Astrocyte (in vitro differentiated cells and primary cell): ENCODE data around the gene SRGAP1. TPM values are rescaled to one million over a fixed set of nuclear protein-coding genes. Genes with fewer than 3 reads are reported as not detected.

Experiments used
- DNase-seq: peaks from one replicate; pipeline ENCODE4 v3.0.0-alpha.2; 2010; ENCODE audit warnings: low read depth
- FAIRE-seq: peaks from 2 replicates; lab custom pipeline; 2011; peaks lifted over from hg19 to GRCh38; lab: Jason Lieb, UNC
- H2AFZ ChIP-seq: 2 replicates; pipeline ENCODE4 v1.6.0; 2012; ENCODE audit warnings: low read depth, low read length, inconsistent platforms
- H3K27ac ChIP-seq: 2 replicates; pipeline ENCODE4 v1.5.1; 2011; ENCODE audit warnings: low read depth, low read length, inconsistent platforms
- H3K27me3 ChIP-seq: 2 replicates; pipeline ENCODE4 v1.6.0; 2011; ENCODE audit warnings: low read length, inconsistent platforms; ENCODE audit not compliant: insufficient read depth
- H3K36me3 ChIP-seq: 2 replicates; pipeline ENCODE4 v1.5.1; 2011; ENCODE audit warnings: low read length, inconsistent platforms; ENCODE audit not compliant: insufficient read depth
- H3K4me1 ChIP-seq: 2 replicates; pipeline ENCODE4 v1.5.1; 2011; ENCODE audit warnings: low read length, inconsistent platforms; ENCODE audit not compliant: insufficient read depth
- H3K4me2 ChIP-seq: 2 replicates; pipeline ENCODE4 v1.6.0; 2012; ENCODE audit warnings: low read length, inconsistent platforms
- H3K4me3 ChIP-seq: 2 replicates; pipeline ENCODE4 v1.5.1; 2011; ENCODE audit warnings: low read depth, mild to moderate bottlenecking, low read length, inconsistent platforms; ENCODE audit not compliant: insufficient read depth
- H3K79me2 ChIP-seq: 2 replicates; pipeline ENCODE4 v1.6.0; 2012; ENCODE audit warnings: mild to moderate bottlenecking, low read length, inconsistent platforms; ENCODE audit not compliant: insufficient read depth
- H3K9ac ChIP-seq: 2 replicates; pipeline ENCODE4 v1.6.0; 2012; ENCODE audit warnings: mild to moderate bottlenecking, low read length, inconsistent platforms
- H3K9me3 ChIP-seq: 2 replicates; pipeline ENCODE4 v1.5.1; 2012; ENCODE audit warnings: low read depth, mild to moderate bottlenecking, low read length, inconsistent platforms; ENCODE audit not compliant: insufficient read depth
- H4K20me1 ChIP-seq: 2 replicates; pipeline ENCODE4 v1.6.0; 2012; ENCODE audit warnings: low read length, inconsistent platforms; ENCODE audit not compliant: insufficient read depth
- H3K27ac Mint-ChIP-seq: one replicate; pipeline ENCODE4 v1.8.0; 2021; ENCODE audit warnings: mild to moderate bottlenecking, mixed read lengths; ENCODE audit not compliant: unreplicated experiment
- H3K27me3 Mint-ChIP-seq: one replicate; pipeline ENCODE4 v1.8.0; 2021; ENCODE audit warnings: low read depth, mixed read lengths; ENCODE audit not compliant: unreplicated experiment
- H3K36me3 Mint-ChIP-seq: one replicate; pipeline ENCODE4 v1.8.0; 2021; ENCODE audit warnings: low read depth, mixed read lengths; ENCODE audit not compliant: unreplicated experiment
- H3K4me1 Mint-ChIP-seq: one replicate; pipeline ENCODE4 v1.8.0; 2021; ENCODE audit warnings: low read depth, mixed read lengths; ENCODE audit not compliant: unreplicated experiment
- H3K4me3 Mint-ChIP-seq: one replicate; pipeline ENCODE4 v1.8.0; 2021; ENCODE audit warnings: mild to moderate bottlenecking, moderate library complexity, mixed read lengths; ENCODE audit not compliant: unreplicated experiment
- H3K9me3 Mint-ChIP-seq: one replicate; pipeline ENCODE4 v1.8.0; 2021; ENCODE audit warnings: mild to moderate bottlenecking, mixed read lengths; ENCODE audit not compliant: unreplicated experiment
- EZH2 ChIP-seq: IDR thresholded peaks from 2 replicates; pipeline ENCODE4 v1.6.1; 2012; ENCODE audit warnings: mild to moderate bottlenecking, low read length, inconsistent platforms; ENCODE audit not compliant: insufficient read depth
- total RNA-seq: library from RNA; stranded (reverse); gene quantifications from 2 replicates; pipeline ENCODE4 v1.2.1, GENCODE V29; 2021
- TF ChIP-seq, protein P1 (sequence below): IDR thresholded peaks from 2 replicates; pipeline ENCODE4 v1.5.1; 2011; ENCODE audit warnings: low read depth, mild to moderate bottlenecking, inconsistent platforms, low read length, moderate library complexity; ENCODE audit not compliant: insufficient read depth

Gene SRGAP1
- total RNA-seq, 1 donor from 2014 or later = 15.2 TPM

DNA sequence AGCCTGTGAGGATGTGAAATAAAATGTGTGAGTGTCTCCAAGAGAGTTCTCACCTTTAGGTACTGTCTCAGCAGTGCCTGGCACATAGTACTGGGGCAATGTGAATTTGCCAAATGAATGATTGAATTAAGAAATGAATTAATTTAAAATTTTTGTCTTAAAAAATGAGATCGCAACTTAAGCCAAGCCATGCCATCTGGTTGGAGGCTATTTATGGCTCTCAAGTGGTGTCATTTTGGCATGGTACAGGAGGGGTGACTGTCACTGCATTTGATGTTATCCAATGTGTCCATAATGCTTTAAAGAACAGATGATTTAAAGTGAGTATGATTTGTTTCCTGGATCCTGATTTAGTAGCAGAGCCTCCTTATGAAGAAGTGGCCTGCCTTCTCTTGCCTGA is 80.3 kb downstream of the SRGAP1 start:
- Mint-ChIP-seq H3K9me3 (no peaks in the 10 kb centered on the region), H3K4me3 (no peak overlapping the region), H3K4me1 (peaks cover 18% of the 10 kb centered on the region), H3K36me3 (no peaks in the 10 kb centered on the region), H3K27me3 (no peaks in the 10 kb centered on the region), H3K27ac (no peak overlapping the region)
- H4K20me1 ChIP-seq = peaks cover 5% of the 10 kb centered on the region
- no peaks in the 10 kb centered on the region for H3K9me3 ChIP-seq
- no peaks in the 10 kb centered on the region for H3K36me3 ChIP-seq
- no peak overlapping the region for H3K27ac ChIP-seq
- peaks cover 6% of the 10 kb centered on the region for H3K4me1 ChIP-seq
- peaks cover 82% of the 10 kb centered on the region for H3K79me2 ChIP-seq
- no peak overlapping the region for H3K9ac ChIP-seq
- no peak overlapping the region for H2AFZ ChIP-seq
- TF ChIP-seq, protein P1, sequence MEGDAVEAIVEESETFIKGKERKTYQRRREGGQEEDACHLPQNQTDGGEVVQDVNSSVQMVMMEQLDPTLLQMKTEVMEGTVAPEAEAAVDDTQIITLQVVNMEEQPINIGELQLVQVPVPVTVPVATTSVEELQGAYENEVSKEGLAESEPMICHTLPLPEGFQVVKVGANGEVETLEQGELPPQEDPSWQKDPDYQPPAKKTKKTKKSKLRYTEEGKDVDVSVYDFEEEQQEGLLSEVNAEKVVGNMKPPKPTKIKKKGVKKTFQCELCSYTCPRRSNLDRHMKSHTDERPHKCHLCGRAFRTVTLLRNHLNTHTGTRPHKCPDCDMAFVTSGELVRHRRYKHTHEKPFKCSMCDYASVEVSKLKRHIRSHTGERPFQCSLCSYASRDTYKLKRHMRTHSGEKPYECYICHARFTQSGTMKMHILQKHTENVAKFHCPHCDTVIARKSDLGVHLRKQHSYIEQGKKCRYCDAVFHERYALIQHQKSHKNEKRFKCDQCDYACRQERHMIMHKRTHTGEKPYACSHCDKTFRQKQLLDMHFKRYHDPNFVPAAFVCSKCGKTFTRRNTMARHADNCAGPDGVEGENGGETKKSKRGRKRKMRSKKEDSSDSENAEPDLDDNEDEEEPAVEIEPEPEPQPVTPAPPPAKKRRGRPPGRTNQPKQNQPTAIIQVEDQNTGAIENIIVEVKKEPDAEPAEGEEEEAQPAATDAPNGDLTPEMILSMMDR = no peak
- no peak for TF ChIP-seq EZH2
- no peak overlapping the region for H3K4me3 ChIP-seq
- no peak overlapping the region for H3K4me2 ChIP-seq
- FAIRE-seq = no peak
- no peaks in the 10 kb centered on the region for H3K27me3 ChIP-seq
- DNase-seq = no peak

DNA sequence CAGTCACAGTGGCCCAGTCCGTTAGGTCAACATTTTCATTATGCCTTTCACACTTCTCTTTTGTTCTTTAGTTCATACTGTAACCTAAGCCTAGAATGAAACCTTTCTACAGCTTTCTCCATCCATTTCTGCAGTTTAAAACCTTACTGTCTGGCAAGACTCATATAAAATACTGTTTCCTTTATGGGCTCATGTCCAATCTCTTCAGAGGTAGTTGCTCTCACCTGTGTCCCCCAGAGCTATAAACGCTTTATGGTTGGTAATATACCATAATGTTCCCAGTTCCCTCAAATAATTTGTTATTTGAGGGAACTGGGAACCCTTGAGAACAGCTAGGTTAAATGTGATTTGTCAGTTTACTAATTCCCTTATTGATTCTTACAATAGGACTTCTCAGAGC is 83.0 kb downstream of the SRGAP1 start:
- H3K4me1 Mint-ChIP-seq = peaks cover 17% of the 10 kb centered on the region
- H3K9me3 Mint-ChIP-seq = no peaks in the 10 kb centered on the region
- Histone ChIP-seq H3K27me3 (no peaks in the 10 kb centered on the region), H3K4me3 (no peak overlapping the region), H3K36me3 (no peaks in the 10 kb centered on the region), H3K27ac (no peak overlapping the region), H3K4me2 (no peak overlapping the region), H3K79me2 (peaks cover 68% of the 10 kb centered on the region), H2AFZ (no peak overlapping the region), H3K4me1 (peaks cover 15% of the 10 kb centered on the region), H3K9ac (no peak overlapping the region), H4K20me1 (peaks cover 6% of the 10 kb centered on the region), H3K9me3 (no peaks in the 10 kb centered on the region)
- H3K27me3 Mint-ChIP-seq = no peaks in the 10 kb centered on the region
- no peak overlapping the region for H3K4me3 Mint-ChIP-seq
- no peak for FAIRE-seq
- no peak overlapping the region for H3K27ac Mint-ChIP-seq
- DNase-seq = no peak
- no peaks in the 10 kb centered on the region for H3K36me3 Mint-ChIP-seq
- TF ChIP-seq, protein P1 = no peak
- TF ChIP-seq EZH2 = no peak

DNA sequence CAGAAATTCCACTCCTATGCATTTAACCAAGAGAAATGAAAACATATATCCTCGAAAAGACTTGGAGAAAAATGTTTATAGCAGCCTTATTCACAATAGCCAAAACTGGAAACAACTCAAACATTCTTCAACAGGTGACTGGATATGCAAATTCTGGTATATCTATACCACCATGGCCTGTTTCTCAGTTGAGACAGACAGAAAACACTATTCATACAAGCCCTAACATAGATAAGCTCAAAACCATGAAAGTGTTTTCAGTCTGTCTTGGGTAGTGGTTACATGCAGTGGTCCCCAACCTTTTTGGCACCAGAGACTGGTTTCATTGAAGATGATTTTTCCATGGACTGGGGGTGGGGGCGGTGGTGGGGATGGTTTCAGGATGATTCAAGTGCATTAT is 83.8 kb downstream of the SRGAP1 start:
- H3K27me3 Mint-ChIP-seq = no peaks in the 10 kb centered on the region
- Histone ChIP-seq H3K9me3 (no peaks in the 10 kb centered on the region), H2AFZ (no peak overlapping the region), H3K79me2 (peaks cover 65% of the 10 kb centered on the region), H3K4me2 (no peak overlapping the region), H4K20me1 (peaks cover 6% of the 10 kb centered on the region), H3K4me1 (peaks cover 15% of the 10 kb centered on the region), H3K27ac (no peak overlapping the region), H3K9ac (no peak overlapping the region), H3K4me3 (no peak overlapping the region), H3K27me3 (no peaks in the 10 kb centered on the region), H3K36me3 (no peaks in the 10 kb centered on the region)
- TF ChIP-seq, protein P1 = no peak
- FAIRE-seq (no peak), DNase-seq (no peak)
- peaks cover 14% of the 10 kb centered on the region for H3K4me1 Mint-ChIP-seq
- no peak overlapping the region for H3K4me3 Mint-ChIP-seq
- H3K9me3 Mint-ChIP-seq = no peaks in the 10 kb centered on the region
- H3K27ac Mint-ChIP-seq = no peak overlapping the region
- no peaks in the 10 kb centered on the region for H3K36me3 Mint-ChIP-seq
